Measurements from ENCODE around the gene HDAC4.

Gene HDAC4

GRCh38 chr2:239001794-239002193, 399.0 kb downstream of the HDAC4 start:
- H3K4me1 ChIP-seq (ENCODE audit: control insufficient read depth, insufficient read depth, low read length), result no peaks in the 10 kb centered on the region

DNA sequence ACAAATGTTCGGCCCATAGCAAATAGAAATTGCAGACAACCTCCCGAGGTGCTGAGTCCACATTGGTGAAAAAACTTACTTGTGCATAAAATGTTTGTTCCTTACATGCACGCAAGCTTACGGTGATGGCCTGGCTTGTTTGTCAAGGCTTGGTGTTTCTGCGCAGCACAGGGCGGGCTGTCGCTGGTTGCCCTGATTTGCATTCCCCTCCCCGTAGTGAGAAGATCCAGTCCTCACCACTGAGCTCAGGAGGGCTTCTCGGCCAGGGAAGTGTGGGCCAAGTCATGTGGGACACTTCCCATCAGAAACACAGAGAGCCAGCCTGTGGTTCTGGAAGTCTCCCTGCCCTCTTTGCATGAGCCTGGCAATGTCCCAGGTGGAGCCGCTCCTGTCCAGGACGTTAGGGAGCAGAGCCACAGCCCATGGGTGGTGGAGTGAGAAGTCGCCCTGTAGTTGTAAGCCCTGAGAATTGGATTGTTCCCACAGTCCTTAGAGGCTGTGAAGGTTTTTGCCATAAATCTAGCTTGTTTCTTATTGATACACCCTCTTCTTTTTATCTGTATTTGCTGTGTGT, 400.2 kb downstream of the HDAC4 start:
- Histone ChIP-seq H3K27ac (ENCODE audit: low read length) (no peak overlapping the region), H3K9me3 (ENCODE audit: control insufficient read depth, insufficient read depth, low read length) (peaks cover 18% of the 10 kb centered on the region), H3K4me1 (ENCODE audit: control insufficient read depth, insufficient read depth, low read length) (no peaks in the 10 kb centered on the region), H3K36me3 (ENCODE audit: control insufficient read depth, insufficient read depth, low read length) (no peaks in the 10 kb centered on the region), H3K27me3 (ENCODE audit: control insufficient read depth, insufficient read depth, low read length) (no peaks in the 10 kb centered on the region; the same call in 1 of the 2 replicates), H3K4me3 (ENCODE audit: low read length) (no peak overlapping the region)
- DNase-seq (ENCODE audit: low read depth, low spot score), result no peak
- WGBS (ENCODE audit: insufficient coverage, insufficient read length), result no CpG with 5 or more reads among the region's 12 CpGs

More at GRCh38 chr2:239001794-239002193, 399.0 kb downstream of the HDAC4 start:
- Histone ChIP-seq H3K9me3 (ENCODE audit: control insufficient read depth, insufficient read depth, low read length) (peaks cover 19% of the 10 kb centered on the region), H3K27ac (ENCODE audit: low read length) (no peak overlapping the region), H3K36me3 (ENCODE audit: control insufficient read depth, insufficient read depth, low read length) (no peaks in the 10 kb centered on the region), H3K27me3 (ENCODE audit: control insufficient read depth, insufficient read depth, low read length) (no peaks in the 10 kb centered on the region; the same call in 1 of the 2 replicates), H3K4me3 (ENCODE audit: low read length) (no peak overlapping the region)
- no peak for DNase-seq (ENCODE audit: low read depth, low spot score)
- WGBS (ENCODE audit: insufficient coverage, insufficient read length), result no CpG with 5 or more reads among the region's 14 CpGs

GRCh38 chr2:239000089-239000488, 400.7 kb downstream of the HDAC4 start:
- H3K4me1 ChIP-seq (ENCODE audit: control insufficient read depth, insufficient read depth, low read length), result no peaks in the 10 kb centered on the region
- H3K27me3 ChIP-seq (ENCODE audit: control insufficient read depth, insufficient read depth, low read length), result no peaks in the 10 kb centered on the region; the same call in 1 of the 2 replicates
- DNase-seq (ENCODE audit: low read depth, low spot score), result no peak
- WGBS (ENCODE audit: insufficient coverage, insufficient read length), result no CpG with 5 or more reads among the region's 6 CpGs
- H3K36me3 ChIP-seq (ENCODE audit: control insufficient read depth, insufficient read depth, low read length), result no peaks in the 10 kb centered on the region
- H3K4me3 ChIP-seq (ENCODE audit: low read length), result no peak overlapping the region
- H3K9me3 ChIP-seq (ENCODE audit: control insufficient read depth, insufficient read depth, low read length), result peaks cover 20% of the 10 kb centered on the region
- no peak overlapping the region for H3K27ac ChIP-seq (ENCODE audit: low read length)

DNA sequence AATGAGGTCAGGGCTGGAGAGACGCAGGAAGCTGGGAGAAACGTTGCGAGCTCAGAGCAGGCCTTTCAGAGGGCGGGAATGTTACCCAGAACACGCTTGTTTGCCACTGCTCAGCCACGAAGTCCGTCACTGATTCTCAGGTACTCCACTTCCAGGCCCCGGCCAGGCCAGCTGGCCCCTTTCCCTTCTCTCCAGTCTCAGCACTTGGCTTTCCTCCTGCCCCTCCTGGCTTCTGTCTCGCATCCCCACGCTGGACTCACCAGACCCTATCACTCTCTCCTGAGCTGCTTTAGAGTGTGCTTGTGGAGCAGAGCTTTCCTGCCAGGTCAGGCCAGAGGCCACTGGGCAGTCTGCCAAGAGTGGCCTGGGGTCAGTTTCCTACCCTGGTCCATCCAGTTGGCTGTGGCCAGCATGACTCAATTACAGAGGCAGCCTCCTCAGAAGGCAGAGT, 401.5 kb downstream of the HDAC4 start:
- DNase-seq (ENCODE audit: low read depth, low spot score), result no peak
- H3K9me3 ChIP-seq (ENCODE audit: control insufficient read depth, insufficient read depth, low read length), result peaks cover 20% of the 10 kb centered on the region
- H3K27ac ChIP-seq (ENCODE audit: low read length), result no peak overlapping the region
- no peaks in the 10 kb centered on the region; the same call in 1 of the 2 replicates for H3K27me3 ChIP-seq (ENCODE audit: control insufficient read depth, insufficient read depth, low read length)
- H3K4me1 ChIP-seq (ENCODE audit: control insufficient read depth, insufficient read depth, low read length), result no peaks in the 10 kb centered on the region
- no peak overlapping the region for H3K4me3 ChIP-seq (ENCODE audit: low read length)
- no peaks in the 10 kb centered on the region for H3K36me3 ChIP-seq (ENCODE audit: control insufficient read depth, insufficient read depth, low read length)
- WGBS (ENCODE audit: insufficient coverage, insufficient read length), result no CpG with 5 or more reads among the region's 10 CpGs

DNA sequence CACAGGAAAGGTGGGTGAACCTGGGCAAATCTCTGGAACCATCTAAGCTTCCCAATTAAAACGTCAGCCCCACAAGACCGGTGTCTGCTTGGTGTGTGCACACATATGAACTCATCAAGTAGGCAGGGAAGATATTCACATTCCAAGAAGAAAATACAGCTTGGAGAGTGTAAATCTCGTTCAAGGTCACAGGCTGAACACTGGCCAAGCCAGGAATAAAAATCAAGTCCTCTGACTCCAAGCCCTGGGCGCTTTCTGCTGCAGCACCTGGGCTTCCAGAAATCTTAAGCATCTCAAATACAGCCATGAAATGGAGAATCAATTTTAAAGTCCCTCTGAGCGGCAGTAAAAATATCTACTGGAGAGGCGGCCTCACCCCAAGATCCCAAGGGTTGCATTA, 402.0 kb downstream of the HDAC4 start:
- no peak for DNase-seq (ENCODE audit: low read depth, low spot score)
- Histone ChIP-seq H3K27me3 (ENCODE audit: control insufficient read depth, insufficient read depth, low read length) (no peaks in the 10 kb centered on the region; the same call in 1 of the 2 replicates), H3K4me3 (ENCODE audit: low read length) (no peak overlapping the region), H3K27ac (ENCODE audit: low read length) (no peak overlapping the region), H3K4me1 (ENCODE audit: control insufficient read depth, insufficient read depth, low read length) (no peaks in the 10 kb centered on the region), H3K9me3 (ENCODE audit: control insufficient read depth, insufficient read depth, low read length) (peaks cover 20% of the 10 kb centered on the region), H3K36me3 (ENCODE audit: control insufficient read depth, insufficient read depth, low read length) (no peaks in the 10 kb centered on the region)
- no CpG with 5 or more reads among the region's 6 CpGs for WGBS (ENCODE audit: insufficient coverage, insufficient read length)

Data from iPS DF 6.9 (cell line).